Vagina (tissue), 2 donors: ENCODE data around the gene NPC1L1. TPM values are rescaled to one million over a fixed set of nuclear protein-coding genes. Genes with fewer than 3 reads are reported as not detected.
"Not testable (repeated sequence)": the region's sequence is repeated elsewhere in the genome, so short reads cannot be mapped to it uniquely, and the experiment has no call there.

Experiments used
- DNase-seq, 2 donors: peaks; one replicate each; pipeline ENCODE4 v3.0.0-alpha.2; 2017; ENCODE audit errors: extremely low spot score in 2 of 2
- H3K27ac ChIP-seq: fragments of 200-600 bp; sonication (generic); one replicate; pipeline ENCODE4 v1.5.1; 2019
- H3K27me3 ChIP-seq: fragments of 200-600 bp; sonication (generic); one replicate; pipeline ENCODE4 v1.5.1; 2019
- H3K36me3 ChIP-seq, 2 donors: fragments of 200-600 bp; sonication (generic); one replicate each; pipeline ENCODE4 v1.5.1; 2017 to 2019
- H3K4me1 ChIP-seq: fragments of 200-600 bp; sonication (generic); one replicate; pipeline ENCODE4 v1.5.1; 2019
- H3K4me3 ChIP-seq, 2 donors: fragments of 200-600 bp; sonication (generic); 1 replicate in 1 of 2; 2 replicates in 1 of 2; pipeline ENCODE4 v1.5.1; 2016 to 2019
- H3K9me3 ChIP-seq: fragments of 200-600 bp; sonication (generic); one replicate; pipeline ENCODE4 v1.5.1; 2019
- POLR2A ChIP-seq, 2 donors: fragments of 450-650 bp; IDR thresholded peaks; one replicate each; pipeline ENCODE4 v1.6.1; 2017; ENCODE audit warnings: antibody characterized with exemption in 2 of 2, mild to moderate bottlenecking in 2 of 2, moderate library complexity in 2 of 2
- POLR2AphosphoS5 ChIP-seq, 2 donors: sonication (generic); formaldehyde crosslinking; IDR thresholded peaks; one replicate each; pipeline ENCODE4 v1.9.0; 2017; ENCODE audit warnings: antibody characterized with exemption in 2 of 2, mild to moderate bottlenecking in 2 of 2, low read depth in 1 of 2; ENCODE audit not compliant: insufficient read depth in 1 of 2
- intact Hi-C: fragments of 100-400 bp; cut with DNase I; formaldehyde crosslinking; loops from one replicate; pipeline ENCODE4 v1.15.1; 2023
- total RNA-seq: library from RNA; depleted of rRNA; stranded (reverse); fragments of >200 nt; gene quantifications from one replicate; pipeline ENCODE4 v1.2.3, GENCODE V29; 2016
- TF ChIP-seq, protein P1 (sequence below), 3 experiments: fragments of 450-650 bp in 2 of 3; fragments of 200-600 bp in 1 of 3; sonication (generic) in 1 of 3; IDR thresholded peaks; one replicate each; pipeline ENCODE4 v1.5.1; 2017 to 2019; ENCODE audit warnings: antibody characterized with exemption in 3 of 3, mild to moderate bottlenecking in 2 of 3, moderate library complexity in 2 of 3

NPC1L1 gene
- total RNA-seq, 1 donor from 2014 or later: 0.49 TPM

DNA sequence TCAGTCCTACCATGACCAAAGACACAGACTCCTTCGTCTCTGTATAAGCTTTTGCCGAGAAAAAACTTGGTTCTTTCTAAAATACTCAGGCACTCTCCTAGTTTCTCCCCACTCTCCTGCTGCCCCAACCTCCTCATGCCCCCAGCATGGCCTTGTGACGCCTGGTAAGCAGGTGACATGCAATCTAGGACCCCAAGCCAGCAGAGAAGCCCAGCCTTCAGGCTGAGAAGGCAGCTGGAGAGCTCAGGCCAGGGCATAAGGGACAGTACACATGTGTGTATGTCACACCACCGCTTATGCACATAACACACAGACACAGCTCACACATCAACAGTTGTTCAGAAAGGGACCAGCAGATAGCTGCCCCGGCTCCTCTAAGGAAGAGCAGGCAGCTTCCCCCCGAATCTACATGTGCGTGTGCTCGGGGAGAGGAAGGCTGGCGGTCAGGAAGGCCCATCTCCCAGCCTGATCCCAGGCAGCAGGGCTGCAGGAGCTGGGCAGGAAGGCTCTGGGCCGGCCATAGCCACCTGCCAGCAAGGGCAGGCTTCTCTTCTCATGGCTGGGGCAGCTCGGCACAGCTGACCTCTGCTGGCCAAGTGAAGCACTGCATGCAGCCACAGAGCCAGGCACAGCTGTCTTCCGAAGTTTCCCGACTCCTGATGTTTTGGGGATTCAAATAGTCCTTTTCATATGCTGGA, 24.1 kb upstream of the NPC1L1 start:
- Histone ChIP-seq H3K27ac (no peak overlapping the region), H3K36me3 (peaks cover 0 to 49% of the 10 kb centered on the region in 2 donors), H3K27me3 (no peaks in the 10 kb centered on the region), H3K4me3 (no peak overlapping the region), H3K4me1 (no peaks in the 10 kb centered on the region), H3K9me3 (no peaks in the 10 kb centered on the region)
- DNase-seq: no peak
- peak in 1 of 2 donors; percentile 41 for TF ChIP-seq POLR2AphosphoS5 (IDR thresholded peaks at IDR 0.05; ENCODE audit: insufficient read depth in 1 of 2, low read depth in 1 of 2)
- no peak for TF ChIP-seq POLR2A (IDR thresholded peaks at IDR 0.05)
- TF ChIP-seq, protein P1, sequence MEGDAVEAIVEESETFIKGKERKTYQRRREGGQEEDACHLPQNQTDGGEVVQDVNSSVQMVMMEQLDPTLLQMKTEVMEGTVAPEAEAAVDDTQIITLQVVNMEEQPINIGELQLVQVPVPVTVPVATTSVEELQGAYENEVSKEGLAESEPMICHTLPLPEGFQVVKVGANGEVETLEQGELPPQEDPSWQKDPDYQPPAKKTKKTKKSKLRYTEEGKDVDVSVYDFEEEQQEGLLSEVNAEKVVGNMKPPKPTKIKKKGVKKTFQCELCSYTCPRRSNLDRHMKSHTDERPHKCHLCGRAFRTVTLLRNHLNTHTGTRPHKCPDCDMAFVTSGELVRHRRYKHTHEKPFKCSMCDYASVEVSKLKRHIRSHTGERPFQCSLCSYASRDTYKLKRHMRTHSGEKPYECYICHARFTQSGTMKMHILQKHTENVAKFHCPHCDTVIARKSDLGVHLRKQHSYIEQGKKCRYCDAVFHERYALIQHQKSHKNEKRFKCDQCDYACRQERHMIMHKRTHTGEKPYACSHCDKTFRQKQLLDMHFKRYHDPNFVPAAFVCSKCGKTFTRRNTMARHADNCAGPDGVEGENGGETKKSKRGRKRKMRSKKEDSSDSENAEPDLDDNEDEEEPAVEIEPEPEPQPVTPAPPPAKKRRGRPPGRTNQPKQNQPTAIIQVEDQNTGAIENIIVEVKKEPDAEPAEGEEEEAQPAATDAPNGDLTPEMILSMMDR (IDR thresholded peaks at IDR 0.05): peak; percentile 84 to 94 (median 86)
- intact Hi-C loops: no loop called here

DNA sequence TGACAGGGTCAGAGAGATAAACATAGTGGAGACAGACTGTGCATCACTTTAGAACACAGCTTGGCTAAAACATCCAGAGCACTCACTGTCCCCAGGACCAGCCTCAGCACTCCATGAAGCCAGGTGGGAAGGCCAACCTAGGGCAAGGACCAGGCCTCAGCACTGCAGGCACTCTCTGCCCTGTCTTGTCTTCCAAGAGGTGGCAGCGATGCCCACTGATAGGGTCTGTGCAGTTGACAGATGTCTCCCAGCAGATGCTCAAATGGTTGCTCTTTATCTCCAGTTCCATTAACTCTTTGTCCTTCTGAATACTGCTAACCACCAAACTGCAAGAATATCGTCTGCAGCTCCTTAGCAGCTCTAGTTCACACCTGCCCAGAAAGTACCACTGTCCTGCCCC, 23.5 kb upstream of the NPC1L1 start:
- no peaks in the 10 kb centered on the region for H3K4me1 ChIP-seq
- intact Hi-C loops: loop anchor here (5.0 kb wide), 1 partner anchor 322 kb away; no protein-coding TSS in a partner anchor
- no peak overlapping the region for H3K4me3 ChIP-seq
- H3K9me3 ChIP-seq: no peaks in the 10 kb centered on the region
- DNase-seq: no peak
- peaks cover 0 to 42% of the 10 kb centered on the region in 2 donors for H3K36me3 ChIP-seq
- no peak overlapping the region for H3K27ac ChIP-seq
- TF ChIP-seq, protein P1 (IDR thresholded peaks at IDR 0.05): no peak
- H3K27me3 ChIP-seq: no peaks in the 10 kb centered on the region

DNA sequence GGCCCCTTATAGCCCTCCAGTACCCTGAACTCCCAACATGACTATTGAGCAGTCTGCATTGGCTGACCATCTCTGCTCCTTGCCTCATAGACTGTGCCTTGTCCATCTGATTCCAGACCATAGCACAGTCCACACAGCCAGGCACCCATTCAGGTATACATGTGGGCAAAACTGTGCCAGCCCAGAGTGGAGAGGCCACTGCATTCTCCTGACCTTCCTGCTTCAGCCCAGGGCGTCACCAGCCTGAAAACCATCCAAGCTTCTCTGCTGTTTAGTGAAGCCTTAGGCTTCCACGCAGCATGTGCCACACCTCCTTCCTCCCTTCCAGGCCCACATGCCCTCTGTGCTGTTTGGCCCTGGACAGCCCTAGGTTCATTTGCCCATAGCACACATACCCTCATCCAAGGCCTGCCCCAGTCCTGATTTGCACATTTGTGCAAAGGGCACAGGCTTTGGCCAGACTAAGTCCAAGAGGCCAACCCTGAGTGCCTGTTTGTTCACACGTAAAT, 22.1 kb upstream of the NPC1L1 start:
- no peaks in the 10 kb centered on the region for H3K27me3 ChIP-seq
- H3K36me3 ChIP-seq: peaks cover 0 to 28% of the 10 kb centered on the region in 2 donors
- TF ChIP-seq, protein P1 (IDR thresholded peaks at IDR 0.05): no peak
- TF ChIP-seq POLR2A (IDR thresholded peaks at IDR 0.05): no peak
- intact Hi-C loops: loop anchor here (5.0 kb wide), 1 partner anchor 321 kb away; no protein-coding TSS in a partner anchor
- no peaks in the 10 kb centered on the region for H3K9me3 ChIP-seq
- DNase-seq: no peak
- no peaks in the 10 kb centered on the region for H3K4me1 ChIP-seq
- H3K4me3 ChIP-seq: no peak overlapping the region
- H3K27ac ChIP-seq: no peak overlapping the region

DNA sequence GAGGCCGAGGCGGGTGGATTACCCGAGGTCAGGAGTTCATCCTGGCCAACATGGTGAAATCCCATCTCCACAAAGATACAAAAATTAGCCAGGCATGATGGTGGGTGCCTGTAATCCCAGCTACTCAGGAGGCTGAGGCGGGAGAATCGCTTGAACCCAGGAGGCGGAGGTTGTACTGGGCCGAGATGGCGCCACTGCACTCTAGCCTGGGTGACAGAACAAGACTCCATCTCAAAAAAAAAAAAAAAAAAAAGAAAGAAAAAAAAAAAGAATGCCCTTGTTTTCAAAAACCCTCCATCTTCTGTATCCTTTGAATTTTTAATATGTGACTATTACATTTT, 21.5 kb upstream of the NPC1L1 start:
- not testable (repeated sequence) for H3K27ac ChIP-seq, H3K27me3 ChIP-seq, H3K9me3 ChIP-seq, DNase-seq, H3K4me1 ChIP-seq, H3K4me3 ChIP-seq
- H3K36me3 ChIP-seq: peaks cover 0 to 22% of the 10 kb centered on the region in 2 donors
- intact Hi-C loops: loop anchor here (5.0 kb wide), 1 partner anchor 320 kb away; no protein-coding TSS in a partner anchor

DNA sequence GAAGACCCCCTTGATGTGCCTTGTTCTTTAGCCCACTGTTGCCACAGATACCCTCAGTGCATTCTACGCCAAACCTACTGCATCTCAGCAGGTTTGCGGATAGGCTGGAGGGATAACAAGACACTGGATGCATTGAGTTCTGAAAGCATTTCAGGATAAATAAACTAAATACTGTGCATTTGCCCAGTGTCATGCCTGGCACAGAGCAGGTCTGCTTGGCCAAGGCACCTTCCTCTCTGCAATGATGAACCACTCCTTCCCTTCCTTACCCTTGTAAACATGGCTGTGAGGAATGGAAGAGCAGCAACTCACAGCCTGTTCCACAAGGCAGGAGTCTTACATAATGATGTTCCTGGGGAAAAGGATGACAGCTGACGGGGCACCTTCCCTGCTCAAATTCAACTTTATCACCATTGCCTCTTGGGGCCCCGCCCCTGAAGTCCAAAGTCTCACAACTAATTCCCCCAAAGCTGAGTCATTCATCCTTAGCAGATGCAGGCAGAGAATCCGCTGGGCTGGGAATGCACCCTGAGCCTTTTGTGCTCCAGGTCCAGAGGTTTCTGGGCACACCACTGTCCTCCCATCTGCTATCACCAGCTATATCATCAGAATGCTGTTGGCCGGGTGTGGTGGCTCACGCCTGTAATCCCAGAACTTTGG, 21.0 kb upstream of the NPC1L1 start:
- no peaks in the 10 kb centered on the region for H3K4me1 ChIP-seq
- H3K36me3 ChIP-seq: peaks cover 0 to 17% of the 10 kb centered on the region in 2 donors
- intact Hi-C loops: loop anchor here (5.0 kb wide), 1 partner anchor 320 kb away; no protein-coding TSS in a partner anchor
- TF ChIP-seq POLR2A (IDR thresholded peaks at IDR 0.05): no peak
- TF ChIP-seq, protein P1 (IDR thresholded peaks at IDR 0.05): no peak
- TF ChIP-seq POLR2AphosphoS5 (IDR thresholded peaks at IDR 0.05; ENCODE audit: insufficient read depth in 1 of 2, low read depth in 1 of 2): no peak
- no peak for DNase-seq
- no peaks in the 10 kb centered on the region for H3K27me3 ChIP-seq
- H3K4me3 ChIP-seq: no peak overlapping the region
- no peak overlapping the region for H3K27ac ChIP-seq
- H3K9me3 ChIP-seq: no peaks in the 10 kb centered on the region
